Left renal cortex interstitium (tissue), 4 donors: ENCODE measurements around the gene GRIA1. TPM values are rescaled to one million over a fixed set of nuclear protein-coding genes. Genes with fewer than 3 reads are reported as not detected.
"Not testable (repeated sequence)": the region's sequence is repeated elsewhere in the genome, so short reads cannot be mapped to it uniquely, and the experiment has no call there.

Experiments
- DNase-seq, 4 donors: peaks; one replicate each; pipeline ENCODE4 v3.0.0-alpha.2; 2013; ENCODE audit warnings: low read depth in 4 of 4, low spot score in 2 of 4, missing footprints in 1 of 4
- polyA plus RNA-seq, 4 donors: library from polyadenylated mRNA; unstranded; fragments of 120-200 nt; gene quantifications; one replicate each; pipeline ENCODE4 v1.2.1, GENCODE V29; 2013; ENCODE audit not compliant: insufficient read length in 4 of 4

Gene GRIA1
- polyA plus RNA-seq, 4 donors: 0.97 to 5.8 (median 3.5) TPM

DNA sequence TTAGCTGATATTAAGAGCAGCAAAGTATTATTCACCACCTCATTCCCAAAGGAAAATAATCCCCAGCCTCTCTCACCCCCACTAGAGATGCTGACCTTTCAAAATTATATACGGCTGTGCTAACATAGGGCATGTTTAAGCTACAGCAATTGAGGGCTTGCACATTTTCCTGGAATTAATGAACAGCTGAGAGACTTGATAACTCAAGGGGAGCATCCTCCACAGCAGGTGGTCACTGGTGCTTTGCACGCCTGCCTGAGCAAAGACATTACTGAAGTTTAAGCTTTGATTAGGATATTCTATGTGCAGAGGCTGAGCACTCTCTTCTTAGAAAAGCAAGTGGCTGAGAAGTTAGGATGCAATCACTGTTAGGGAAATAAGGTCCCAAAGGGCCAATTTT lies 317.3 kb downstream of the GRIA1 start:
- DNase-seq: no peak

- DNase-seq: no peak
Observed at GRCh38 chr5:153809166-153809565, 318.7 kb downstream of the GRIA1 start.

DNA sequence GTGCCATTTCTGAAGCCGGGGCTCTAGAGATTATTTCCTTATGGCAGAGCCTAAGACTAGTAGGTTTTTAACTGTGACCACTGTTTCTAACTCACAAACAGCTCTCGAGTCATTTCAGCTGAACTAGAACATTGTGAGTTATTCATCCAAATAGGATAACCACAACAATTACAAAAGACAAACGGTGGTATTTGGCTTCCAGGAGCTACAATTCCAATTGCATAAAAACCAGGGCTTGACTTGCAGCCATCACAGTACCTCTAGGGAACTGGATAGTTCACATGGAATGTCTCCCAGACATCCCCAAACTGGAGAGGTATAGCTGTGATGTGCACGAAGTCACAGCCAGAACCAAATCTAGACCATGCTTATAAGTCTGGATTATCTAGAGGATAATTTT lies 323.4 kb downstream of the GRIA1 start:
- DNase-seq: no peak

DNA sequence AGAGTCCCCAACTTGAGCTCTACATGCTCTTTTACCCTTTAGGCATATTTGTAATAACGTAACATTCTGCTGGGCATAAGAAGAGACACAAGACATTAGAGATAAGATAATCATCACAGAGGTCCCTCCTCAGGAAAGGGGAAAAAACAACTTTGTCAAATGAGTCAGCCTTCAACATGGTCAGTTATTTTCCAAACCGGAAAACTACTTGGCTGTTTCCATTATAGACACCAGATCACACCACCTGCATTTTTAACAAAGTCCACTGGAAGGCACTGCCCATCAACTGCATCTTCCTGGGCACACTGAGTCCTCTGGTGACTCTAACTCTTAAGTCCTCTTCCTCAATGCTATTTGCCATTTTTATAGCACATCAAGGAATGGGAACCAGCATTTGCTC lies 326.4 kb downstream of the GRIA1 start:
- no peak for DNase-seq

DNA sequence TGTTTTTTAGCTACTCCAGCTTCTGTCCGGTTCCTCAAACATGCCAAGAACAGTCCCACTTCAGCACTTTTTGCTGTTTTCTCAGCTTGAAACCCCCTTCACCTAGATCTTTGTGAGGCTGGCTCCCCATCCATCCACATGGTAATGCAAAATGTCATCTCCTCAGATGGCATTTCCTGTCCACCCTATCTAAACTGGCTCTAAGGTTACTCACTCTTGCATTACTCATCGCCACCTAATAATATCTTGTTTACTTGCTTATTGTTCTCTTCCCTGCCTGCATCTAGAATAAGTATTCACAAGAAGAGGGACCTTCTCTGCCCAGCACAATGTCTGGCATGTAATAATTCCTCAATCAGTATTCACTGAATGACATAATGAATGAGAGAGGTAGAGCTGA lies 328.2 kb downstream of the GRIA1 start:
- DNase-seq: no peak

- DNase-seq: no peak
Observed at GRCh38 chr5:153823036-153823435, 332.6 kb downstream of the GRIA1 start.

DNA sequence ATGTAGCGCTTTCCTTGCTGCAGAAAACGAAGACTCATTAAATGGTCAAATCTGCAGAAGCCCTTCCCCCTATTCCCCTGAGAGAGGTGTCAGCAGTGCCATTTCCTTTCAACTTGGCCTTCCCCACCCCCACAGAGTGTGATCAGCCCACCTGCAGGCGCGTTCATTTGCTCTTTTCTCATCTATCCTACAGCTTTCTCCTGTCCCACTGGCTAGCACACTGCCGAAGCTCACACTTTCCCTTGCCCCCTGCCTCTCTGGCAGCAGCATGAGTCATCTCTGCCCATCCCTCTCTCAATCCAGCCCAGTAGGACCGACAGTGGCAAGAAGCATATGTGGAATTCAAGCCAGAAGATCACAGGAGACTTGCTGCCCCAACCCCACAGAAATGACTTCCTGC lies 334.4 kb downstream of the GRIA1 start:
- DNase-seq: no peak

GRCh38 chr5:153827397-153827796 lies 336.9 kb downstream of the GRIA1 start:
- no peak for DNase-seq

DNA sequence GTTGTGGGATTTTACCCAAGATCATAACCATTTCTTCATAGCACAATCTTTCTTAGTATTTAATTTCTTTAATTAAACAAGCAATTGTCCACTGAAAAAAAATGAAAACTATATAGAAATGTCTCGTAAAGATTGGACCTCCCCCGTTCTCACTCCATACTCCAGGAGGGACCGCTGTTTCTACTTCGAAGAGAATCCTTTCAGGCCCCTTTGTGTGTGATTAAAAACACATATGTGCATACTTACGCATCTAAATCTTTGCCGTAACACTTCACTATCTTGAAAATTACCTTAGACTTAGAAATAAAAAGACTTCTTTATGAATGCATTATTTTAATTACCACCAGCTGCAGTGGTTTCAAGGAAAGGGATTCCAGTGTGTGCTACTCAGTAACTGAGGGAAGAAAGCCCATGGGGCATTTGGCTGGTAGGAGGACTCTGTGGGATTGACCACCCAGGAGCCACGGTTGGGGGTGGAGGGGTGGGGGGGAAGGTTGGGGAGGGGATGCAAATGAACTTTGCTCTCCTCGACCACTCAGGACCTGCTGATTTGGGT lies 339.1 kb downstream of the GRIA1 start:
- DNase-seq: no peak

DNA sequence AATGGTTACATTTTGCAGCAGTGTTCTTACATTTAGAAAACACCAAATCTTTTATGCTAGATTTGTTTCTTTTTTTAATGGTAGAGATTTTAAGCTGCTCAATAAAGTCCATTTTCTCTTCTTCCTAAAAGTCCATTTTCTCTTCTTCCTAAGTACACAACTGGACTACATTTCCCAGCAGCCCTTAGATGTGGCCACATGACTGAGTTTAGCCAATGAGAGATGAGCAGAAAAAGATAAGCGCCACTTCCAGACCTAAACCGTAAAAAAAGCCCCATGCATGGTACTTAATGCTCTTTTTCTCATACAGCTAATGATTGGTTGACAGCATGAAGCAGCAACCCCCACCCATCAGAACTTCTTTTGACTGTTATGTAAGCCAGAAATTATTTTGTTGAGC lies 341.5 kb downstream of the GRIA1 start:
- DNase-seq: no peak

DNA sequence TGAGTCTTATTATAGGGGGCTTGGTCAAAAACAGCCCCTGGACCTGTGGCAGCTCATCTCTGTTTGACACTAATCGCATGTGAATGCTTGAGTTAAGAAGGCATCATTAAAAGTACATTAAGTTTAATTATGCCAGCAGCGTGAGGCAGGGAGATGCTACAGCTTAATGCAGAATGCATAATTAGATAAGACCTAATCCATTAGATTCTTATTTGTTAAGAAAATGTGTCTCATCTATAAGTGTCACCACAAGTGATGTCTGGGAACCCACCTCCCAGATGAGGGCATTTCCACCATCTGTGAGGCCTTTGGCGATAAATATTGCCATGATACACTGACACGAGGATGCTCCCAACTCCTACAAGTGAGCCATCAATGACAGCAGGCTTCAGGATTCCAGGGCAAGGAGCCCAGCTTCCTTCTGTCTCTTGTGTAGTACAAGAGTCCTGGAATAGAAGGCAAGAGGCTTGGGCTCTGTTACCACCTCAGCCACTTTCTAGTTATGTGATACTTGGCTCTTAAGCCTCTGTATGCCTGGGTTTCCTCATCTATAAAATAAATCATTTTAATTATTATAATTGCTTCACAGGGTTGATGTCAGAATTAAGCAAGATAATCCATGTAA lies 345.5 kb downstream of the GRIA1 start:
- no peak for DNase-seq

DNA sequence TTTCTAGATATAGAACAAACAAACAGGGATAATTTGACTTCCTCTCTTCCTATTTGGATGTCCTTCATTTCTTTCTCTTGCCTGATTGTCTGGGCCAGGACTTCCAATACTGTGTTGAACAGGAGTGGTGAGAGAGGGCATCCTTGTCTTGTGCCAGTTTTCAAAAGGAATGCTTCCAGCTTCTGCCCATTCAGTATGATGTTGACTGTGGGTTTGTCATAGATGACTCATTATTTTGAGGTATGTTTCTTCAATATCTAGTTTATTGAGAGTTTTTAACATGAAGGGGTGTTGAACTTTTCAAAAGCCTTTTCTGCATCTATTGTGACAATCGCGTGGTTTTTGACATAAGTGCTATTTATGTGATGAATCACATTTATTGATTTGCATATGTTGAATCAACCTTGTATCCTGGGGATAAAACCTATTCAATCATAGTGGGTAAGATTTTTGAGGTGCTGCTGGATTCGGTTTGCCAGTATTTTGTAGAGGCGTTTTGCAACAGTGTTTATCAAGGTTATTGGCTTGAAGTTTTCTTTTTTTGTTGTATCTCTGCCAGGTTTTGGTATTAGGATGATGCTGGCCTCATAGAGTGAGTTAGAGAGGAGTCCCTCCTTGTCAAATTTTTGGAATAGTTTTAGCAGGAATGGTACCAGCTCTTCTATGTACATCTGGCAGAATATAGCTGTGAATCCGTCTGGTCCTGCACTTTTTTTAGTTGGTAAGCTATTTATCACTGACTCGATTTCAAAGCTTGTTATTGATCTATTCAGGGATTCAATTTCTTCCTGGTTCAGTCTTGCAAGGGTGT lies 359.0 kb downstream of the GRIA1 start:
- not testable (repeated sequence) for DNase-seq

- DNase-seq: peak in 2 of 4 donors; percentile 7 to 23
Observed at GRCh38 chr5:153860195-153860886, 369.9 kb downstream of the GRIA1 start.

DNA sequence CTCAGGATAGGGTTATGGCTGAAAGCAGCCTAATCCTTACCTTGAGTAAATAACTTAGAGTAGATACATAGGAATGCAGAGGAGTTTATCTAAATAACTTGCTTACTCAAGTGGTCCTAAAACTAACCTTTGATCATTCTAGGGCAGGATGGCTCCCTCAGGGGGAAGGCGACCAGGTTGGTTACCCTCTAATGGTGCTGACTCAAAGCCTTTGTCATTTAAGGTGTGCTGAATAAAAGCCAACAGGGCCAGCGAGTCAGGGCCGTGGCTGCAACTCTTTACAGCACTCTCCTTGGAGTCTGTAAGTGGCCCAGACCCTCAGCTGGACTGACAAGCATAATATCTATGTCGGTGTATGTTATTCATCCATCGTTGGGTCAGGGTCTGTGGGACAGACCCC lies 372.4 kb downstream of the GRIA1 start:
- not testable (repeated sequence) for DNase-seq
